ENCODE results near the gene KRT6C. TPM values are rescaled to one million over a fixed set of nuclear protein-coding genes. Genes with fewer than 3 reads are reported as not detected.
"Not testable (repeated sequence)": the region's sequence is repeated elsewhere in the genome, so short reads cannot be mapped to it uniquely, and the experiment has no call there.

The KRT6C gene
- total RNA-seq, 2 donors from 2014 or later: not detected

DNA sequence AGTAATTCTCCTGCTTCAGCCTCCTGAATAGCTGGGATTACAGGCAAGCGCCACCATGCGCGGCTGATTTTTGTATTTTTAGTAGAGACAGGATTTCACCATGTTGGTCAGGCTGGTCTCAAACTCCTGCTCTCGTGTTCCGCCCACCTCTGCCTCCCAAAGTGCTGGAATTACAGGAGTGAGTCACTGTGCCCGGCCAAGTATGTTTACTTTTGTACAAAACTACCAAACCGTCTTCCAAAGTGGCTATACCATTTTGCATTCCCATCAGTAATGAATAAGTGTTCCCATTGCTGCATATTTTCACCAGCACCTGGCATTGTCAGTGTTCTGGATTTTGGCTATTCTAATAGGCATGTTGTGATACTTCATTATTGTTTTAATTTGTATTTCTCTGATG, 27.9 kb upstream of the KRT6C start:
- no peak for DNase-seq (ENCODE audit: low spot score)
- intact Hi-C loops (cut with DNase I): no loop called here

DNA sequence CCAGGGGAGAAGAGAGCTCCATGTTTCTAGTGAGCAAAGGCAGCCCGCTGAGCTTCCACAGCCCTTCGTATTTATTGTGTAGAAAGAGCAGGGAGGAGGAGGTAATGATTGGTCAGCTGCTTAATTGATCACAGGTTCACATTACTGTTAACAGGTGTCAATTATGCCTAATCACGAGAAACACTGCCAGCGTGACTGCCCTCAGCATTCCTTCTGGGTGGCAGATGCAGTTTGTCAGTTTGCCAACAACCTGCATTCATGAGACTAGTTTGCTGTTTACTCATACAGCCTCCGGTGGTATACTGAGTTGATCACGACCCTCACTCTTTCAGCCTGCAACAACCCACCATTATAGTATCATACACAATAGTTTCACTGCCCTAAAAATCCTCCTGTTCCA, 27.0 kb upstream of the KRT6C start:
- DNase-seq (ENCODE audit: low spot score): not testable (repeated sequence)

DNA sequence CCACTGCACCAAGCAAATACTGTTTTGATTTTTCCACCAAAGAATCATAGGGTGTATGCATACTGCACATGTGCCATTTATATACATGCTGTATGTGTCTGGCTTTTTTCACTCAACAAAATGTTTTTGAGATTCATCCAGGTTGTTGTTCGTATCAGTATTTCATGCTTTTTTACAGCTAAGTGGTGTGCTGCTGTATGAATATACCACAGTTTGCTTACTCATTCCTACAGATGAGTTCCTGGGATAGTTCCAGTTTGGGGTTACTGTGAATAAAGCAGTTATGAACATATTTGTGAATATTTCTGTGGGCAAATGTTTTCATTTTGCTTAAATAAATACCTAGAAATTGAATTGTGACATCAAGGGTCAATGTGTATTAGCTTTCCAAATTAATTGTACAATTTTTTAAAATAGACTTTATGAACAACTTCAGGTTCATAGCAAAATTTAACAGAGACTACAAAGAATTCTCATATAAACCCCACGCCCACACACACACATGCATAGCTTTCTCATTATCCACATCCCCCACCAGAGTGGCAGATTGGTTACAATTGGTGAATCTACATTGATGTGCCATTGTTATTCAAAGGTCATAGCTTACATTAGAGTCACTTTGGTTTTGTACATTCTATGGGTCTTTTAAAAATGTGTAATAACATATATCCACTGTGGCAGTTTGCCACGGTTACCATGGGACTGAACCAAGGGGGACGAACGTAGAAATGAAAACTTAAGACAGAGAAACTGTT, 26.4 kb upstream of the KRT6C start:
- intact Hi-C loops (cut with DNase I): no loop called here
- DNase-seq (ENCODE audit: low spot score): no peak

More for the DNA sequence above, 27.0 kb upstream of the KRT6C start:
- intact Hi-C loops (cut with DNase I): not testable (repeated sequence)

- intact Hi-C loops (cut with DNase I): no loop called here
- DNase-seq (ENCODE audit: low spot score): no peak
These were observed 25.3 kb upstream of the KRT6C start for GRCh38 chr12:52498946-52499345.

GRCh38 chr12:52497975-52498374, 24.4 kb upstream of the KRT6C start:
- intact Hi-C loops (cut with DNase I): no loop called here
- no peak for DNase-seq (ENCODE audit: low spot score)

DNA sequence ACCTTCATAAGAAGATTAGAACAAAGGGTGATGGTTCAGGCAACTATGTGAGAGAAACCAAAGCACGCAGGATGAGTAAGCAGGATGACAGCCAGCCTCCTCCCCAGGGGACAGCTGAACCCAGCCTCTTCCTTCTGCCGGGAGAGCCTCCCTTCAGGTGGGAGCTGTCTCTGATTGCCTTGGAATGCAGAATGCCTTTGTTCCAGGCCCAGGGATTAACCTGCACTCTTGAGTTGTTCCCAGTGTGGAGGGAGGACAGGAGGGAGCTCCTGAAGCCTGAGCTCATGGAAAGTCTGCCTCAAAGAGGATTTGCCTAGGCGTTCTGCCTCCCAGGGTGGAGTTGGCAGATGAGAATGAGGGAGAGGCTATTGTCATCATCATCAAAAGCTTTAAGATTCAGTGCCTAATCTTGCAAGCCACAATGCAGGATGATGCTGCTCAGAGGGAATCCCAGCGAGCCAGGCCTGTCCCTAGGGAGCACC, 23.0 kb upstream of the KRT6C start:
- intact Hi-C loops (cut with DNase I): no loop called here
- no peak for DNase-seq (ENCODE audit: low spot score)

DNA sequence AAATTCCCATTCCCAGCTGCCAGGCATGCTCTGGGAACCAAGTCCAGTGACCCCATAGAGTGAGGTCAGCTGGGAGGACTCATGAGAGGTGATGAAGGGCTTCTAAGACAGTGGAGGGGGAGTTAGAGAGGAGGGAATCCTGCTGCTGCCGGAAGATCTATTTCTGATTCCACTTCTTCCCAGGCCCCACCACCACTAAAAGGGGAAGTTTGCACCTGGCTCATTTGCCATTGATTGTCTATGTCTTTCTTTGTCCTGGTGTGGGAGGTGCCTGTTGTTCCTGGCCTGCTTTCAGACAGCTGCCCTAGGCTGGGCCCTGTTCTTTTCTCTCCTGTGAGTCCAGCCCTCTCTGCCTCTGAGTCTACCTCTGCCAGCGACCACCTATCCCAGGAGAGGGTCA, 22.4 kb upstream of the KRT6C start:
- no peak for DNase-seq (ENCODE audit: low spot score)
- intact Hi-C loops (cut with DNase I): no loop called here

DNA sequence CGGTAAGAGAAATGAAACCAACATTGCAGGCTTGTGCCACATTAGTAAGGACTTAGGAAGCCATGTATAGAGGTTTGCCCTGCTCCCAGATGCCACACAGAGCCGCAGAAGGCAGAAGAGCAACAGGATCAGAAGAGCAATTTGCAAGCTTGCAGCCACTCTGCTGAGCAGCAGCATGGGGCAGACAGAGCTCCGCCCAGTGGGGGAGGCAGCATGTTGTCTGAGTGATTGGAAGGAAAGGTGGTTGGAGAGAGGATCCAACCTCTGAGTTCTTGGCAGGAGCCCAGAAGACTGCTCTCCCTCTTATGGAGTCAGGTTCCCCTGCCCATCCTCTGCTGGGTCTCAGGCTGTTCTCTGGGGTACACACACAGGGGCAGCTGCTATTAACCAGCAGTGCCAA, 21.8 kb upstream of the KRT6C start:
- no peak for DNase-seq (ENCODE audit: low spot score)
- intact Hi-C loops (cut with DNase I): no loop called here

DNA sequence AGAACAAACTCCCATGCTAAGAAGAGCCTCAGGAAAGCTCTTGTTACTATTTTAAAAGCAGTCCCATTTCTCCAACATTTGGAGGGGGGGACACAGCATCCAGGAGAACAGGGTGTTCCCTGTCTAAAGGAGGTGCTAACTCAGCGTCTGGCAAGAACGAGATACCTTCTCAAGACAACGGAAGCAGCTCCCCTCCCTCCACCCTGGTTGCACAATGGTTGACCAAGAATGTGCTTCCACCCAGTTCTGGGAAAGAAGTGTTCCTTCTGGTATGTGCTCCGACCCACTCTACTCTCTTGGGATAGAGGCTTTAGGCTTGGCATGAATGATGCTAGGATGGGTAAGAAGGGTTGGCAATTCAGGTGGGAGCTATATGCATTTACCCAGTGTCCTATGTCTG, 20.9 kb upstream of the KRT6C start:
- intact Hi-C loops (cut with DNase I): no loop called here
- DNase-seq (ENCODE audit: low spot score): no peak

GRCh38 chr12:52494100-52494499, 20.5 kb upstream of the KRT6C start:
- intact Hi-C loops (cut with DNase I): no loop called here
- no peak for DNase-seq (ENCODE audit: low spot score)

DNA sequence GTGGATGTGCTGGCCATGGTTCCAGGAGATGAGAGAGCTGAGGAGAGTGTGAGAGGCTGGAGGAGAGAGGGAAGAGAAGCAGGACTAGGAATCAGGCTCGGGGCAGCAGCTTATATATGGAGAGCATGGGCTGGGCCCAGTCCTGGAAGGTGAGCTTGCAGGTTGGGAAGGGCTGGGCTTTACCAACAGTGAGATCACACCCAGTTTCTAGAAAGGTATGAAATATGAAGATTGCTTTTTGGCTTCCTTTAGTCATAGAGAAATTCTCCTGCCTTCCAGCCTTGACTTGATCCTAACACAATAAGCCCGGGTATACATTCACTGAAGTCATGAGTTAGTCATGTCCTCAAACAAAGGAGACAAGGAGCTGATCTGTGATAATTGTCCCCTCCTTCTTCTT, 19.6 kb upstream of the KRT6C start, which contains the start of gene KRT6A:
TSS of gene KRT6A (minus strand) at position 86 of the 400 bp plus-strand sequence. CDS start at position 17, 69 bp downstream.
- DNase-seq (ENCODE audit: low spot score): no peak
- intact Hi-C loops (cut with DNase I): no loop called here

GRCh38 chr12:52492405-52492804, 18.8 kb upstream of the KRT6C start:
- intact Hi-C loops (cut with DNase I): not testable (repeated sequence)

DNA sequence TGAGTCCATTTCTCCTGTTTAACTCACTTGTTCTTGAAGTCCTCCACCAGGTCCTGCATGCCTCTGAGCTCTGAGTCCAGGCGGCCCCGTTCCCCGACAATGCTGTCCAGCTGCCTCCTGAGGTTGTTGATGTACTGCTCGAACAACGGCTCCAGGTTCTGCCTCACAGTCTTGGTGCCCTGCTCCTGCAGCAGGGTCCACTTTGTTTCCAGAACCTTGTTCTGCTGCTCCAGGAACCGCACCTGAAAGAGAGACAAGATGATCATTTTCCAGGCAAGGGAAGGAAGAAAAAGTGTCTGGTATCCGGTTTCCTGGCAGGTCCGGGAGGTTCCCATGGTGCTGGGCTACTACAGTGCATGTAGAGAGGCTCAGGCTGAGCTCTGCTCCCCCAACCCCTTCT, 17.9 kb upstream of the KRT6C start:
- DNase-seq (ENCODE audit: low spot score); intact Hi-C loops (cut with DNase I): not testable (repeated sequence)

More at GRCh38 chr12:52492405-52492804, 18.8 kb upstream of the KRT6C start:
- not testable (repeated sequence) for DNase-seq (ENCODE audit: low spot score)

- no peak for DNase-seq (ENCODE audit: low spot score)
- intact Hi-C loops (cut with DNase I): no loop called here
These were observed 15.1 kb upstream of the KRT6C start for GRCh38 chr12:52488736-52489135.

DNA sequence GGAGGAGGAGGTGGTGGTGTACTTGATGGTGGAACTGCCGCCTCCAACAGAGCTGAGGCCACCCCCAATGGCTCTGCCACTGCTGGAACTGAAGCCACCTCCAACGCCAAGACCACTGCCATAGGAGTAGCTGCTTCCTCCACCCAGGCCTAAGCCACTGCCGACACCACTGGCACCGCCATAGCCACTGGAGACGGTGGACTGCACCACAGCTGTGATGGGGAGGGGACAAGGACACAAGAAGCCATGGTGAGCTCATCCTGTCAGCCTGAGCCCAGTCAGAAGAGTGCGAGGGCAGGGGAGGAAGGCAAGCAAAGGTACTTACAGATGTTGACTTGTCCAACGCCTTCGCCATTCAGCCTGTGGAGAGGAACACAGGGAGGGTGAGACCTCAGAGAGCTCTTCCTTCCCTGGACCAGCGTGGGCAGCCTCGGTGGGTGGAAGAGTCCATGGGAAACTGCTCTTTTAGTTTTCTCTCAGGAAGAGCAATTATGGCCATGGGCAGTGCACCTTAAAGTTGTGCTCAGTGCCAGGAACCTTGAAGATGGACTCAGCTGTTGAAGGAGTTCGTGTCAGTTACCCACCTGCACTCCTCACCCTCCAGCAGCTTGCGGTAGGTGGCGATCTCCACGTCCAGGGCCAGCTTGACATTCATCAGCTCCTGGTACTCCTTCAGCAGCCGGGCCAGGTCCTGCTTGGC, 14.3 kb upstream of the KRT6C start:
- intact Hi-C loops (cut with DNase I); DNase-seq (ENCODE audit: low spot score): not testable (repeated sequence)

DNA sequence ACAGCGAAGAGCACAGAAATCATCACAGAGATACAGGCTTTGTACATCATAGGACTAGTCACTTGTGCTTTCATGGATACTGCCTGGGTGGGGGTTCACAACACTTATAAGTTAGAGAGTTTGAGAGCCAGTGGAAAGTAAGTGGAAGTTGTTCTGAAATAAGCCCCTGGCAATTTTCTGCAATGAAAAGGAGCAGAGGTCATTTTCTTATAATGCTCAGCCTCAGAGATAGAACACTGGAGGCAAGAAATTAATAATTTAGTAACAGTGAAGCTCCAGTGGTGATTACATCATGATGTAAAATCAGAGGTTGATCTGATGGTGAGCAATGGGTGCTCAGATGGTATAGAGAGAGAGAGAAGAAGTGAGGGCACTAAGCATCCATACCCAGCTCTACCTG, 13.6 kb upstream of the KRT6C start:
- intact Hi-C loops (cut with DNase I): no loop called here
- DNase-seq (ENCODE audit: low spot score): no peak

GRCh38 chr12:52486166-52487105, 12.8 kb upstream of the KRT6C start:
- no peak for DNase-seq (ENCODE audit: low spot score)

DNA sequence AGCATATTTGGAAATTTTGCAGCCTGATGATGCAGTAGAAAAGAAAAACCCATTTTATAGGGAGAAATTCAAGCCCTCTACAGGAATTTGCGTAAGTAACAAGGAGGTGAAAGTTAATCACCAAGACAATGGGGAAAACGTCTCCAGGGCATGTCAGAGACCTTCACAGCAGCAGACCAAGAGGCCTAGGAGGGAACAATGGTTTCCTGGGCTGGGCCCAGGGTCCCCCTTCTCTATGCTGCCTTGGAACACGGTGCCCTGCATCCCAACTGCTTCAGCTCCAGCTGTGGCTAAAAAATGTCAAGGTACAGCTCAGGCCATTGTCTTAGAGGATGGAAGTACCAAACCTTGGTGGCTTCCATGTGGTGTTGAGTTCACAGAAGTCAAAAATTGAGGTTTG, 6.5 kb upstream of the KRT6C start:
- intact Hi-C loops (cut with DNase I): no loop called here
- DNase-seq (ENCODE audit: low spot score): no peak

More at GRCh38 chr12:52486166-52487105, 12.8 kb upstream of the KRT6C start:
- intact Hi-C loops (cut with DNase I): no loop called here

DNA sequence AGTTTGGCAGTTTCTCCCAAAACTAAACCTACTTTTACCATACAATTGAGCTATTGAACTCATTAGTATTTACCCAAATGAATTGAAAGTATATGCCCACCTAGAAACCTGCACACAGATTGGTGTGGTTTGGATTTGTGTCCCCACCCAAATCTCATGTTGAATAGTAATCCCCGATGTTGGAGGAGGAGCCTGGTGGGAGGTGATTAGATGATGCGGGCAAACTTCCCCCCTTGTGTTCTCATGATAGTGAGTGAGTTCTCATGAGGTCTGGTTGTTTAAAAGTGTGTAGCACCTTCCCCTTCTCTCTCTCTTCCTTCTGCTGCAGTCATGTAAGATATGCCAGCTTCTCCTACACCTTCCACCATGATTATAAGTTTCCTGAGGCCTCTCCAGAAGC, 4.0 kb upstream of the KRT6C start:
- no peak for DNase-seq (ENCODE audit: low spot score)
- intact Hi-C loops (cut with DNase I): no loop called here

GRCh38 chr12:52474212-52474611, 607 bp upstream of the KRT6C start:
- DNase-seq (ENCODE audit: low spot score): no peak

More at GRCh38 chr12:52474212-52474611, 607 bp upstream of the KRT6C start:
- intact Hi-C loops (cut with DNase I): no loop called here
